Muscle of back (tissue), 11 donors: ENCODE data around the gene RAB9A. TPM values are rescaled to one million over a fixed set of nuclear protein-coding genes. Genes with fewer than 3 reads are reported as not detected.
"Not testable (repeated sequence)": the region's sequence is repeated elsewhere in the genome, so short reads cannot be mapped to it uniquely, and the experiment has no call there.

ENCODE experiments used
- DNase-seq, 3 donors: peaks; one replicate each; pipeline versions ENCODE4 v3.0.0 to v3.0.0-alpha.2; 2013
- polyA plus RNA-seq, 10 donors: library from polyadenylated mRNA; unstranded; fragments of 120-200 nt; gene quantifications; one replicate each; pipeline ENCODE4 v1.2.1, GENCODE V29; 2013; ENCODE audit not compliant: insufficient read length in 10 of 10

The RAB9A gene
- polyA plus RNA-seq, 10 donors = 14.1 to 24.5 (median 20.3) TPM

- DNase-seq = no peak
Measured at GRCh38 chrX:13666836-13667235, 22.1 kb upstream of the RAB9A start.

- no peak for DNase-seq
Measured at GRCh38 chrX:13667919-13668318, 21.0 kb upstream of the RAB9A start.

GRCh38 chrX:13669246-13669737 lies 19.6 kb upstream of the RAB9A start:
- no peak for DNase-seq

- not testable (repeated sequence) for DNase-seq
Measured at GRCh38 chrX:13669755-13670154, 19.2 kb upstream of the RAB9A start.

- DNase-seq = no peak
Measured at GRCh38 chrX:13670197-13670596, 18.7 kb upstream of the RAB9A start.

- DNase-seq = no peak
Measured at GRCh38 chrX:13673016-13673415, 15.9 kb upstream of the RAB9A start.

- DNase-seq = no peak
Measured at GRCh38 chrX:13676885-13677284, 12.0 kb upstream of the RAB9A start.

- DNase-seq = not testable (repeated sequence)
Measured at GRCh38 chrX:13679700-13680099, 9.2 kb upstream of the RAB9A start.

- no peak for DNase-seq
Measured at GRCh38 chrX:13681595-13681994, 7.3 kb upstream of the RAB9A start.

GRCh38 chrX:13684361-13684760 lies 4.6 kb upstream of the RAB9A start:
- no peak for DNase-seq

GRCh38 chrX:13685126-13685763 lies 3.7 kb upstream of the RAB9A start:
- no peak for DNase-seq

GRCh38 chrX:13687203-13687602 lies 1.7 kb upstream of the RAB9A start:
- no peak for DNase-seq

- DNase-seq = no peak
Measured at GRCh38 chrX:13688384-13688957, 457 bp upstream of the RAB9A start.

GRCh38 chrX:13689741-13690211 lies 848 bp downstream of the RAB9A start:
- DNase-seq = peak in 2 of 3 donors; percentile 24 to 49

GRCh38 chrX:13690836-13691235 lies 1.9 kb downstream of the RAB9A start:
- DNase-seq = no peak

- DNase-seq = no peak
Measured at GRCh38 chrX:13691841-13692371, 3.0 kb downstream of the RAB9A start.

- DNase-seq = no peak
Measured at GRCh38 chrX:13692771-13693231, 3.9 kb downstream of the RAB9A start.

GRCh38 chrX:13693341-13693961 lies 4.5 kb downstream of the RAB9A start:
- no peak for DNase-seq

- no peak for DNase-seq
Measured at GRCh38 chrX:13694359-13694758, 5.4 kb downstream of the RAB9A start.

- DNase-seq = no peak
Measured at GRCh38 chrX:13694983-13695382, 6.1 kb downstream of the RAB9A start.

- no peak for DNase-seq
Measured at GRCh38 chrX:13695601-13696115, 6.7 kb downstream of the RAB9A start.

- no peak for DNase-seq
Measured at GRCh38 chrX:13697455-13697854, 8.5 kb downstream of the RAB9A start.

GRCh38 chrX:13697976-13698375 lies 9.0 kb downstream of the RAB9A start:
- DNase-seq = no peak
